Measurements from ENCODE around the gene GALNT2.

GALNT2 gene

DNA sequence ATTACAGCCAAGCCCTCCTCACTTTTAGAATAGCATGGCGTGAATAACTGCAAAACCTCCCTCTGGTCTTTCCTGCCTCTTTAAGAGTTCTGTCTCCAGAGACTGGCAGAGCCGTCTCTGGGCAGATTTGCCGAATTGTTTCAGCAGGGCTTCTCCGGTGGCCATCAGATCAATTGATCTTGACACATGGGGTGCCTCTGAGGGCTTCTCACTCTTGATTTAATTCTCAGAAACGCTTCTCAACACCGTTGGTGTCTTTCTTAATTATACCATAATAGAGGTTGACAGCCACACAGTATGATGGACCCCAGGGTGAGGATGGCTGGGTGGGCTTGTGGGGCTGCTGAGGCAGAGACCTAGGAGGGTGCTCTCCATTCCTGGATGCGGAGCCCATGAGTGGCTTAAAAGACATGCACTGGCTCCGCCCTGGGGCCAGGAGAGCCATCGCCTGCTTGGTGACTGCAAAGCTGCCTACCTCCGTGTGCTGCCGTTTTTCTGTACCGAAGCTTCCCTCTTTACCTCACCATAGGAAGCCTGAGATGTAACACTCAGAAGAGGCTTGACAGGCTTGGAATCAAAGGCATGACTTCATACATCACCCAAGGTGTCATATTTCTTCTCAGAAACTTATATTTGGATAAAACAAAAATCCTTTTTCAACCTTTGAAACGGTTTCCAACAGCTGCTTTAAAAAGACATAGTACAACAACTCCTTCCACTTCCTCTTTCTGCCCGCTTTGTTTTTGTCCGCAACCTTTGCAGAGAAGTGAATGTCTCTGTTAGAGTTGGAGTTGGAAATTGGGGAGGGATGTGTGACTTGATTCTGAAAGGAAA lies 82.9 kb downstream of the GALNT2 start:
- DNase-seq = no peak

DNA sequence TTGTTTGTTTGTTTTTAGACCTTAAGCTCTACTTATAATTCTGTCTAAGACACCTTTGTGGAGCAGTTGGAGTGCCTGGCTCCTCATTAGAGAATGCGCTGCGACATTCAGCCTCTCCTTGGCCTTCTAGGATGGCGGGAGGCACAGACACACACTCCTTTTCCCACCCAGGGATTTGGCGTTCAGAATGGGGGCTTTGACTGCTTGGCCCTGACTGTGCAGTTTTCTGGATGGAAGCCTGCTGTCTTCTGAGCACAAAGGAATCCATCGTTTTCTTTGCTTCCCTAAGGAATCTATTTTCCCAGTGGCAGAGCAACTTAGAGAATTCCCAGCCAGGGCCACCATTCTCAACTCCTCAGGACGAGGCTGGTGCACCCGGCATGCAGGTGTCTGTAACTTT lies 83.6 kb downstream of the GALNT2 start:
- DNase-seq = no peak

DNA sequence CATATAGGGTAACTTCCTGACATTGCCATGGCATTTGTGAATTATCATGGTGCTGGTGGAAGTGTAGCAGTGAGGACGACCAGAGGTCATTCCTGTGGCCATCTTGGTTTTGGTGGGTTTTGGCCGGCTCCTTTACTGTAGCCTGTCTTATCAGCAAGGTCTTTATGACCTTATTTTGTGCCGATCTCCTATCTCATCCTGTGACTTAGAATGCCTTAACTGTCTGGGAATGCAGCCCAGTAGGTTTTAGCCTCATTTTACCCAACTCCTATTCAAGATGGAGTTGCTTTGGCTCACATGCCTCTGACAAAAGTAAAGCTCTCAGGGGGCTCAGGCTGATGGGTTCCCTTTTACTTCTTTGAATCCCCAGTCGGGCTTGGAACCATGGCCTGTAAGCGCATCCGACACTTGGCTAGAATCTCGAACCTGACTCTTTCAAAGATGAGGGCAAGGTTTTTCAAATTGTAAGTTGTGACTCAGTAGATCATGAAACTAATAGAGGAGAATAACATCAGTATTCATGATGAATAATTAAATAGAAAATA lies 85.0 kb downstream of the GALNT2 start:
- DNase-seq = no peak

DNA sequence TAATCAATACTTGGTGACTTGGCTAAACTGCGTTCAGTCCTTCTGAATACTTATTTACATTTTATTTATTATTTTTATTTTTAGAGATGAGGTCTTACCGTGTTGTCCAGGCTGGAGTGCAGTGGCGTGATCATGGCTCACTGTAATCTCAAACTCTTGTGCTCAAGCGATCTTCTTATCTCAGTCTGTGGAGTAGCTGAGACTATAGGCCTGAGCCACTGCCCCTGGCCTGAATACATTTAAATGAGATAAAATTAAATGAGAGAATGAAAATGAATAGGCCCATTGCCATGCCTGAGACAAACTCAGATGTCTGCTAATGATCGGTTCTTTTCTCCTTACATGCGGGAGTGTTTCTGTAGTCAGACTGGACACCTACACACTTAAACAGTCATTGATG lies 86.0 kb downstream of the GALNT2 start:
- no peak for DNase-seq

DNA sequence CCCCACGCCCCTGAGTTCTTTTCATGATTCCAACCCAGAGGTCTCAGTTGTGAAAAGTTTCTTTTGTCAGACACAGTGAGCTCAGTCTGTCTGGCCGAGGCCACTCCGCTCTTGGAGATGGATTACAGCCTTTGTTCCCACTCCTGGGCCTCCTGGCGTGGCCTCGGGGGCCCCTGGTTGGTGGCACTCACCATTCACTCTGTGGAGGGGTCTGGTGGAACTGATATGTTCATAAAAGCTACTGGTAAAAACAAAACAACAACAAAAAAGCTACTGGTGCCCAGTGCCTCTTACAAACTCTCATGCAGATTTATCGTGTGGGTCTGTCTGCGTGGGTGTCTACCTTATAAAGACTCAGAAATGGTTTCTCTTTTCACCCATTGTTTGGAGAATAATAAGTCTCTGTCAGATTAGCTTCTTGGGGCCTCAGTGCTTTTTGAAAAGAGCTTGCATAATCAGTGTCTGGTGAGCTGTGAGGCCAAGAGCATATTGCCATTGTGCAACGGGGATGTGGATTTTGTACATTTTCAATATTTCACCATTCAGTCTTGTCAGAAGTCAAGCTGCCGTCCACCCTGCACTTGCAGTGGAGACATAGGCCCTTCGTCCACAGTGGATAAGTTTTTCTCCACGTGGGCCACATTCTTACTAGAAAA lies 86.7 kb downstream of the GALNT2 start:
- no peak for DNase-seq

DNA sequence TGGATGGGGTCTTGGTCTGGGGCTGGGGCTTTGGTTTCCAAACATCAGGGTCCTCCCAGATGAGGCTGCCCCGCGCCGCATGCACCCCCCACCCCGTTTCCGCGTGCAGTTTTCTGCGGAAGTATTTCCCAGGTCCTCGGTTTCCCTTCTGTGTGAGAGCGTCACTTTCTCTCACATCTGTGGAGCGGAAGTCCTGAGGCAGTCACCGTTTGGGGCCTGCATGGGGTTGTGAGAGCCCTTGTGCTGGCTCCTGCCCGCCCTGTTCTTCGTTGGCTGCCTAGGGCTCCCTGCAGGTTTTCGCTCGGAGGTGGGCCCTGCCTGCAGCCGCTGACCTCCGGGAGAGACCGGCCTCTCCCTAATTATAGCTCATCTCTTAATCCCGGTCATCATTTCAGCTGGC lies 88.0 kb downstream of the GALNT2 start:
- no peak for DNase-seq

DNA sequence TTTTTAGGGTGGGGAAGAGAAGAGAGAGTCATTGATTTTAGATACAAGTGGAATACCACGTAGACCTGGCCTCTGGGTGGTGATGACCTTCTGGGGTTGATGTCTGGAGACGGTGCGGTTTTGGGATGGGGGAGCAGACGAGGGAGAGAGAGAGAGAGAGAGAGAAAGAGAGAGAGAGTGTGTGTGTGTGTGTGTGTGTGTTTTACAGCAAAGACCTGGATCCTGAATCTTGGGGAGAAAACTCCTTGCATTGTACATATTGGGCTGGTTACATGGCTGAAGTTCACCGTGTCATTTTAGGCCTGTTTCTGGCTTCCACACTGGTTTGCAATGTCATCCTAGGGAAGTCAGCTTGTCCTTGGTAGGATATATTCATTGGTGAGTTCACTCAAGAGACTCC lies 89.0 kb downstream of the GALNT2 start:
- DNase-seq = no peak

DNA sequence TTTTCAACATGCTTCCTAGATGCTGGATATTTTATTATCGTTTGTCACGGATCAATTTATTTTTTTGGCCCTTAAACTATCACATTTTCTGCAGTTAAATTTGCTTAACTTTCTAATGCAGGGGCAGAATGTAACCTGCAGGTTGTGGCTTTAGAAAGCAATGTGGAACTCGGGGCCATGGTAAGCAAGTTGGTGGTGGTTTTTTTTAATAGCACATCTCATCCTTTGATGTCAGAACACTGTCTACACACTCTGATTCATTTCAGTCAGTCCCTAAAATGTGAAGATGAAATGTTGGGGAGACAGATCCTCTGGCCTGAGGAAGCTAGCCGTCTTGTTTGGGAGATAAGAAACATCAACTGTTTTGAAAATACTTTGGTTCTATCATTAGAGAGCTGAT lies 89.5 kb downstream of the GALNT2 start:
- DNase-seq = no peak

DNA sequence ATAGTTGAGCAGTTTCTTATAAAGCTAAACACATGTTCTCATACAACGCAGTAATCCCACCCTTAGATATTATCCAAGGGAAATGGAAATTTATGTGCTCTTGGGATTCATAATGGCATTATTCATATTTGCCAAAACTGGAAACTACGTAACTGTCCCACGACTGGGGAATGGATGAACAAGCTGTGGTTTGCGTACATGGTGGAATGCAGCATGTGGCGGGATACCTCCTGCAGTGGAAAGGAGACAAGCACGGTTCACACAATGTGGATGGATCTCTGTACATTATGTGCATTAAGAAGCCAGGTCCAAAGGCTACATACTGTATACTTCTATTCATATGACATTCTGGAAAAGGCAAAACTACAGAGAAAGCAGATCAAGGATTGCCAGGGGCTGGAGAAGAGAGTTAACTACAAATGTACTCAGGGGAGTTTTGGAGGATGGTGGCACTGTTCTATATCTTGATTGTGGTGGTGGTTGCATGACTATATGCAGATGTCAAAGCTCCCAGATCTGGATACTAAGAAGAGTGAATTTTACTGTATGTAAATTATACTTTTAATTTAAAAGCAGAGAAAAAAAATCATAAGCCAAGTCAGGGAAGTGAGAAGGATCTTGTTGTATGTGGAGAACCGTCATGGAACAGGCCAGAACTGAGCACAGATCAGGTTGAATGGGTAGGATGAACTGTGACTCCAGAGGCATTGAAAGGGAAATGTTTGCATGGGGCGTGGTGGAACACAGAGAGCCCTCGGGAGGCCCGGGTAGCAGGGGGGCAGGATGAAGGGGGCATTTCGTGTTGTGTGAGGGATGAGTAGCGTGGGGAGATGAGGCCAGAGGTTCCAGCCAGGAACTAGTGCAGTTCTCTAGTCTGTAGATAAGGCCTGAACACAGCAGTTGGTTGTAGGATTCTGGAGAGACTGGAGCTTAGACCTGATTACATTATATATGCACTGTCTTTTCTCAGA lies 90.7 kb downstream of the GALNT2 start:
- DNase-seq = peak; percentile 19

DNA sequence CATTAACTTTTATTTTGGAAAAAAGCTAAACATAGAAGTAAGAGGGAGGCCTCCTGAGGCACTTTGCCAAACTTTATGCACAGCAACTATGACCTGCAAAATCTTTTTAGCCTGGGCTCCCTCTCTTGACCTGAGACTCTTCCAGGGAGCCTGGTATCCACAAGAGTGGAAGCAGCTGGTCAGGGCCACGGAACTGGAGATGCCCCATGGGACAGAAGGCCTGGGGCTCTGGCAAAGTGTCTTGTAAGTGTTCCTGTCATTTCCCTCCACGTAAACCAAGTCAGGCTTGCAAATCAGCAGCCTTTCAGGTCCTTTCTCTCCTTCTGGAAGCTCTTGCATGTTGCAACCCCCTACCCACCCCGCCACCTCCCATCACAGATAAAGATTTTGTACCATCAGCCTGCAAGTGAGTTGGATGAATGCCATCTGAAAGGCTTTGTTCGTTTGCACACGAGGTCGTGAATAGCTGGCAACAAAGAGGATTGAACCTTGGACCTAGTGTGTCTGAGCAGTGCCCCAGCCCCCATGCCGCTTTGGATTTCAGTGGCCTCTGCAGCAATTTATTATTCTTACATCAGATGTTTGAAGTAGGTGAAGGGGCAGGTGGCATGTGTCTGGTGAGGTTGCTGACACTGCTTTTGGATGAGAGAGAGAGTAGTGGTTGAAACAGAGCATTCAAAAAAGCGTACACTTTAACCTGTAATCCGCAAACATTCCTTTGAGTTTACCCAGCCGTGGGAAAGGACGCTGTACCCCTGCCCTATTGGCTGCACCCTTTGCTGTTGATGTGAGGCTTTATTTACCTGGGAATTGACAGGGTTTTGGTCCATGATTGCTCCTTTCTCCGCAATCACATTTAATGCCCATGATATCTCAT lies 91.6 kb downstream of the GALNT2 start:
- DNase-seq = peak; percentile 92

DNA sequence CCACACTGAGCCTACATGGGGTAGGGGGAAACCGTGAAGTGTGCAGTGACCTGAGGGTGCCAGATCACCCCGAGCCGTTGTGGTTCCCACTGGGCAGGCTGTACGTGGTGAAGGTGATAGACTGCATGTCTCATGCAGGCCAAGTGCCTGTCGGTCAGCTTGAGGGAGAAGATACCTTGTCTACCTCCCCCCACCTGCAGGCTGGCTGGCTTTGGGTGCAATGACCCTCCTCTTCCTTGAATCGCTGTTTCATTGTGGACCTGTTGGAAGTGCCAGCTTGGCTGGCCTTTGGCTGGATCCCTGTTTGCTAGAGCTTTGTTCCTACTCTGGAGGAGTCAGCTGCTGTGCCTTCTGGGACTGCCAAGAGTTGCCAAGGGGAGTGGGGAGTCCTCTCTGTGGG lies 92.5 kb downstream of the GALNT2 start:
- no peak for DNase-seq

DNA sequence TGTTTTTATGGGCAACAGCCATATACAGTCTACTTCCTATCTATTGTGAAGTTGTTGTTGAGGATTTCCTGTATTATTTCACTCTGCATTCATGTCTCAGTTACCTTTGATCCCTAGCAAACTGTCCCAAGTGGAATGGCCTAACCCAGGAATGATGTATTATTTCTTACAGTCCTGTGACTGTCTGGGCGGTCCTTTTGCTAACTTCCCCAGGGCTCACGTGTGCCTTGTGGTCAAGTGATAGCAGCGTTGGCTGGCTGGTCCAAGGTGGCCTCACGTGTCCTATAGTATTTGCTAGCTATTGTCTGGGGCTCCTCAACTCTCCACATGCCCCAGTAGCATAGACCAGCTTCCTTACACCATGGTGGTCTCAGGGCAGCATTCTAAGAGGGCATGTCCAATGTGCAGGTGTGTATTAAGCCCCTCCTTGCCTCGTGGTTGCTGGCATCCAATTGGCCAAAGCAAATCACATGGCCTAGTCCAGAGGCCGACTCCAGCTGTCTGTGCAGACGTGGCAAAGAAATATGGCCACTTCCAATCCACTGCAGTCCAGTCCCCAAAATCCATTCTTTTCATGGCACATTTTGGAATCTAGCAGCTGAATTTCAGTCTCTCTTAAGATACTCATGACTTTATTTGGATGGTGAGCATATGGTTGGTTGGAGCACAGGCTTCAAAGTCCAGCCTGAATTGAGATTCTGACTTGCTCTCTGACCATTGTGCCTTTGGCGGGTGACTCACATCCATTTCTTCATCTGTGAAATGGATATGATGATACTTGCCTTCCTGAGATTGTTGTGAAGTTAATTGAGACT lies 94.1 kb downstream of the GALNT2 start:
- no peak for DNase-seq

DNA sequence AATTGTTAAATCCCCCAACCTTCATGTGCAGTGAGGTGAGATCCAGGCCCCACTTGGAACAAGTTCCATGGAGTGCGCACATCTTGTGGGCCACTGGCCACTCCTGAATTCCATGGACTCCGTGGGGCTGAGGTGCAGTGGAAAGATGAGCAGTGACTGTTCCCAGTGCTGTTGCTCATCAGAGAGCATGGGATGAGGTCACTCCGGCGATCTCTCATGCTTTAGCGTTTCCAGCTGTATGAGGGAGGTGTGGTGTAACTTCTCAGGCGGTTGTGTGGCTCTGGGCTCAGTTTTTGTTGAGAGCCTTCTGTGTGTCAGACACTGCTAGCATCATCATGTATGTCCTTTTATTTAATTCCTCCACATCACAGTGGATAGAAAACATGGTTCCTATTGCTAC lies 96.2 kb downstream of the GALNT2 start:
- DNase-seq = no peak

DNA sequence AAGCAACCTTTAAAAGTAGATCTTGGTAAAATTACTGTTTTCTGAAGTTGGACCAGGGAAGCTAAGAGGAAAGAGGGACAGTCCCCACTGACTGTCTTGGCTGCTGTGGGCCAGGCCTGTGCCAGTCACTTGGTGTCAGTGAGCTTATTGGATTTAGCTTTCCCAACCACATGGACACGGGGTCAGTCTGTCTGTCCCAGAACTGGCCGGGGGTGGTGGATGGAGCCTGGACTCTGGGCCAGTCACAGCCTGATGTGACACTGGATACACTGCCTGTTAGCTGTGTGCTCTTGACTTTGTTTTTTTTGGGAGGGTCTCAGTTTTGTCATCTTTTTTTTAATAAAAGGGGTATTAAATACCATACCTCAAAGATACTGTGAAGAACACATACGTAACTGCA lies 96.7 kb downstream of the GALNT2 start:
- DNase-seq = no peak

DNA sequence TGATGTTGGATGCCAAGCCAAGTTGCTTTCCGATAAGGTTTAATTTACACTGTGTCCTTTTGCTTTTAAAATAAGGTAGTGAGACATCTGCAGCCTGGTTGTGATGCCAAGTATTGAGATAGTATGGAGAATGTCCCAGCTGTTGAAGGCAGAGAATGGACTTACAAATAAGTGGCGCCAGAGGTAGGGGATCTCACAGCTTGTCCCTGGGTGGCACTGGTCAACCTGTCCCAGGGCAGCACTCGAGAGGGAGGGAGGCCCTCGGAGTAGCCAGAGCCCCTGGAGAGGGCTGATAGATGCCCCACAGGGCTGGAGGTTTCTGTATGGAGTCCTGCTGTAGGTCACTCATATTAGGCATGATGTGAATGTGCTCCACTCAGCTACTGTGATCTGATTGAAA lies 98.5 kb downstream of the GALNT2 start:
- no peak for DNase-seq

DNA sequence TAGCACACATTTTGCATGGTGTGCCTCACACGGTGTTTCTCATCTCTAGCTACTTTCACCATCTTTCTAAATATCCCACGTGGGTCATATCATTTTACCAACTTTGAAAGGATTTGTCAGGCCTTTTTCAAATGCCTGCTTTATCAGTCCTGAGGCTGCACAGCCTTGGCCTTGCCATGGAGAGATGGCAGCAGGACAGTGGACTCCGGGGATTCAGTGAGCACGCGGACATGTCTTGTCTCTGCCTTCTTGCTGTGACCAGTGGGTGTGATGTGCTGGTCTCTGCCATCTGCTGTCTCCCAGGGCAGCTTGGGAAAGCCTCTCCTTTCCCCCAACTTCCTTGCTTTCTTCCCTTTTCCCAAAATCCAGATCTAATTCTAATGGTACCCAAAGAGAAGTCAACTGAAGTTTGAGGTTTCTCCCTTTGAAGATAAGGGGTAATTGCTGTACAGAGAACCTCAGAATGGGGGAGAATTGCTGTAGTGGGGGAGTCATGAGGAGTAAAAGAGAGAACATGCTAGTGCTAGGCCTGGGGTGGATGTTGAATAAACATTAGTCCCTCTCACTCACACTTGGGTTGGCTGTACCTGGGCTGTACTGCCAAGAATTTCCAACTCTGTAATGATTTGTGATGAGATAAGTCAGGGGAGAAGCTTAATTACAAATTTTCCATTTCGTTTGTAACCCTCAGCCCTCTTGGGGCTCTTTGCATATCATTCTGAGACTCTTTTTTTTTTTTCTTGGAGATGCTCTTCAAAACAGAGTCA lies 99.5 kb downstream of the GALNT2 start:
- no peak for DNase-seq

DNA sequence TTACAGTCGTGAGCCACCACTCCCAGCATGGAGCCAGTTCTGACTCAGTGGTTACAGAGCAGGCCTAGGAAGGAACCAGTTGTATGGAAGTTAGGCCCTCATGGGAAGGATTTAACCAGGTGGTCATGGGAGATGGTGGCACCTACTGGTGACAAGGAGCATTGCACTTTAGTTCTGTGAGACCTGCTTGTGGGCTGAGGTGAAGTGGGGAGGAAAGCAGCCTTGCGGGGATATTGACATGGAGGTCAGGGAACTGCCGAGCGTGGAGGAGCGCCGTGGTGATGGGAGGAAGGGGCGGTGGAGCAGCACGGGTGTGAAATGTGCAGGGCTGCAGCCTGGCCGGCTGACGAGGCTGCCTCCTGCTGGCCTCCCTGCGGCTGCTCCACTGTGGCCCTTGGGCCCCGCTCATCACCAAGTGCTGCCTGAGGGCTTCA lies 100.4 kb downstream of the GALNT2 start:
- peak; percentile 38 for DNase-seq

DNA sequence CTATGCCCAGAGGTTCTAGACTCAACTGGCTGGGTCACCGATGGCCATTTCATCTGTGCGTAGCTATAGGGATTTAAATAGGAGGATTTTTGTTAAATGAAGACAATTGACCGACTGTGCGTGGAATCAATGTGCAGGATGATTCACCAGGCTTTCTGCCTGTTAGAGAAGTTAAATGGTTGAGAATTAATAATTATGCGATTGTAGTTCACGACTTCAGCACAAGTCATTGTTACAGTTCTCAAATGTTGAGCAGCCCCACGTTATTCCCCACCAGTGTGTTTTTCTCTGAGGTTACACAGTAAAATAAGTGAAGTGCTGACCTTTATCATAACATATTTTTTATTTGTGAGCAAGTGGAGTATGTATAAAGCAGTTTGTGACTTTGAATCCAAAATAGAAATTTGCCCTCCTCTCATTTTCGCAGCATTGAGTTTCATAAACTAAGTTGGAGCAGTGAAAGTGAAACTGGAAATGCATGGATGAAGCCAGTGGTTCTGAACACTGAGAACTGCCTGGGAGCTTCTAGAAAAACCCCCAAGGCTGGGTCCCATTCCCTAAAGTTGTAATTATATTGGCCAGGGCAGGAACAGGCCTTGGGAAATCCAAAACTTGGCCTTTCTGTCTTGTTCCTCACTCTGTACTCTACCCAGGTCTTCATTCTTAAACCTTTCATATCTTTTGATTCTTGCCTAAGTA lies 102.6 kb downstream of the GALNT2 start:
- DNase-seq = no peak

DNA sequence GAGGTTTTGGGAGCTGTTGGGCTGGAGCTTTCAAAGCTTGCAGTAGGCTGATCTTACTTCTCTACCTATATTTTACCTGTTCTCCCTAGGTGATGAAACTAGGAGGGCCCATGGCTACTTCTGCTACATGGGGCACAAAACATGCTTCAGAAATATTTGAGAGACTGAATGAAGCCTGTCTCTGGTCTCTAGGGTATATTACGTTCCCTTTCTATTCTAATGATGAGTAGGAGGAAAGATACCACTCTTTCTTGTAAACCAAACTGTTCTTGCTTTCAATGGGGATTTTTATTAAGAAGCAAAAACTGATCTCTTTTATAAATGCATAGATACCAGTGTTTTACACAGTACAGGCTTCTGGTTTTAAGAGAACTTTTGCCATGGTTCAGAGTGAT lies 103.1 kb downstream of the GALNT2 start:
- DNase-seq = no peak

DNA sequence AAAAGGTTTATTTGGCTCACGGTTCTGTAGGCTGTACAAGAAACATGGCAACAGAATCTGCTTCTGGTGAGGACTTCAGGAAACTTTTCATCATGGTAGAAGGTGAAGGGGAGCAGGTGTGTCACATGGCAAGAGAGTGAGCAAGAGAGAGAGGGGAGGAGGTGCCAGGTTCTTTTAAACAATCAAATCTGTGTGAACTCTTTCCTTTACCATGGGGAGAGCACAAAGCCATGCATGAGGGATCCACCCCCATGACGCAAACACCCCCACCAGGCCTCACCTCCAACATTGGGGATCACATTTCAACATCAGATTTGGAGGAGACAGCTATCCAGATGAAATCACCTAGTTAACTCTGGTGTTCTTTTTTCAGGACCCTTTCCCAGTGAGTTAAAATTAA lies 103.6 kb downstream of the GALNT2 start:
- DNase-seq = no peak

All from NCI-H2029 treated with DMSO at 0.1 percent for 48 hours (cell line).